ENCODE data around the gene CFAP99. TPM values are rescaled to one million over a fixed set of nuclear protein-coding genes. Genes with fewer than 3 reads are reported as not detected.

CFAP99 gene
- total and polyA plus RNA-seq, 2 experiments from 2014 or later = not detected

- Mint-ChIP-seq H3K27me3 (ENCODE audit: insufficient read depth, low read depth, poor library complexity) (peaks cover 8% of the 10 kb centered on the region), H3K9me3 (no peaks in the 10 kb centered on the region; the same call in 1 of the 3 replicates), H3K4me3 (no peak overlapping the region), H3K4me1 (peaks cover 40% of the 10 kb centered on the region), H3K27ac (no peak overlapping the region), H3K36me3 (ENCODE audit: low read depth) (no peaks in the 10 kb centered on the region)
- no peaks in the 10 kb centered on the region for H3F3A ChIP-seq (replicated peaks; ENCODE audit: low read depth)
- H3K27me3 ChIP-seq (ENCODE audit: insufficient read depth) = no peaks in the 10 kb centered on the region
- H3K4me2 ChIP-seq = no peak overlapping the region
- H3K27ac ChIP-seq (ENCODE audit: low read depth) = no peak overlapping the region
- no peaks in the 10 kb centered on the region for H4K20me1 ChIP-seq (replicated peaks; ENCODE audit: insufficient read depth)
- H3K9me2 ChIP-seq (ENCODE audit: insufficient read depth) = no peaks in the 10 kb centered on the region
- H2AFZ ChIP-seq = no peak overlapping the region
- no peaks in the 10 kb centered on the region for H3K79me2 ChIP-seq (replicated peaks; ENCODE audit: insufficient read depth)
- ATAC-seq (no peak), DNase-seq (ENCODE audit: low spot score) (no peak)
- H3K36me3 ChIP-seq (ENCODE audit: insufficient read depth) = no peaks in the 10 kb centered on the region
- TF ChIP-seq CTCF (conservative IDR thresholded peaks at IDR 0.05; ENCODE audit: low read depth in 2 of 2) (no peak), NANOG (IDR thresholded peaks at IDR 0.05; ENCODE audit: borderline replicate concordance) (no peak), EZH2phosphoT487 (IDR thresholded peaks at IDR 0.05; ENCODE audit: unreplicated experiment) (no peak), ZNF114 (CRISPR knock-in tag; IDR thresholded peaks at IDR 0.05) (no peak), POLR2AphosphoS5 (IDR thresholded peaks at IDR 0.05; ENCODE audit: low read depth) (no peak), ZNF462 (CRISPR knock-in tag; IDR thresholded peaks at IDR 0.05) (no peak), ZNF331 (CRISPR knock-in tag; IDR thresholded peaks at IDR 0.05; ENCODE audit: low read depth) (no peak), EZH2 (IDR thresholded peaks at IDR 0.05; ENCODE audit: low read depth, unreplicated experiment) (no peak), STAT1 (IDR thresholded peaks at IDR 0.05; ENCODE audit: unreplicated experiment) (no peak), JUNB (IDR thresholded peaks at IDR 0.05; ENCODE audit: unreplicated experiment) (no peak), CREB1 (CRISPR knock-in tag; IDR thresholded peaks at IDR 0.05; ENCODE audit: low read depth) (no peak)
- TF ChIP-seq, protein P1, sequence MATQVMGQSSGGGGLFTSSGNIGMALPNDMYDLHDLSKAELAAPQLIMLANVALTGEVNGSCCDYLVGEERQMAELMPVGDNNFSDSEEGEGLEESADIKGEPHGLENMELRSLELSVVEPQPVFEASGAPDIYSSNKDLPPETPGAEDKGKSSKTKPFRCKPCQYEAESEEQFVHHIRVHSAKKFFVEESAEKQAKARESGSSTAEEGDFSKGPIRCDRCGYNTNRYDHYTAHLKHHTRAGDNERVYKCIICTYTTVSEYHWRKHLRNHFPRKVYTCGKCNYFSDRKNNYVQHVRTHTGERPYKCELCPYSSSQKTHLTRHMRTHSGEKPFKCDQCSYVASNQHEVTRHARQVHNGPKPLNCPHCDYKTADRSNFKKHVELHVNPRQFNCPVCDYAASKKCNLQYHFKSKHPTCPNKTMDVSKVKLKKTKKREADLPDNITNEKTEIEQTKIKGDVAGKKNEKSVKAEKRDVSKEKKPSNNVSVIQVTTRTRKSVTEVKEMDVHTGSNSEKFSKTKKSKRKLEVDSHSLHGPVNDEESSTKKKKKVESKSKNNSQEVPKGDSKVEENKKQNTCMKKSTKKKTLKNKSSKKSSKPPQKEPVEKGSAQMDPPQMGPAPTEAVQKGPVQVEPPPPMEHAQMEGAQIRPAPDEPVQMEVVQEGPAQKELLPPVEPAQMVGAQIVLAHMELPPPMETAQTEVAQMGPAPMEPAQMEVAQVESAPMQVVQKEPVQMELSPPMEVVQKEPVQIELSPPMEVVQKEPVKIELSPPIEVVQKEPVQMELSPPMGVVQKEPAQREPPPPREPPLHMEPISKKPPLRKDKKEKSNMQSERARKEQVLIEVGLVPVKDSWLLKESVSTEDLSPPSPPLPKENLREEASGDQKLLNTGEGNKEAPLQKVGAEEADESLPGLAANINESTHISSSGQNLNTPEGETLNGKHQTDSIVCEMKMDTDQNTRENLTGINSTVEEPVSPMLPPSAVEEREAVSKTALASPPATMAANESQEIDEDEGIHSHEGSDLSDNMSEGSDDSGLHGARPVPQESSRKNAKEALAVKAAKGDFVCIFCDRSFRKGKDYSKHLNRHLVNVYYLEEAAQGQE (IDR thresholded peaks at IDR 0.05; ENCODE audit: unreplicated experiment) = no peak
- TF ChIP-seq, protein P2, sequence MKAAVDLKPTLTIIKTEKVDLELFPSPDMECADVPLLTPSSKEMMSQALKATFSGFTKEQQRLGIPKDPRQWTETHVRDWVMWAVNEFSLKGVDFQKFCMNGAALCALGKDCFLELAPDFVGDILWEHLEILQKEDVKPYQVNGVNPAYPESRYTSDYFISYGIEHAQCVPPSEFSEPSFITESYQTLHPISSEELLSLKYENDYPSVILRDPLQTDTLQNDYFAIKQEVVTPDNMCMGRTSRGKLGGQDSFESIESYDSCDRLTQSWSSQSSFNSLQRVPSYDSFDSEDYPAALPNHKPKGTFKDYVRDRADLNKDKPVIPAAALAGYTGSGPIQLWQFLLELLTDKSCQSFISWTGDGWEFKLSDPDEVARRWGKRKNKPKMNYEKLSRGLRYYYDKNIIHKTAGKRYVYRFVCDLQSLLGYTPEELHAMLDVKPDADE (IDR thresholded peaks at IDR 0.05) = no peak
- no peak overlapping the region for H3K4me3 ChIP-seq
- H3K4me1 ChIP-seq (ENCODE audit: insufficient read depth) = peaks cover 22% of the 10 kb centered on the region
Measured at GRCh38 chr4:2387829-2388228, 30.9 kb upstream of the CFAP99 start.

All from GM23338 (cell line).